Endothelial cell of umbilical vein (primary cell): ENCODE results near the gene YY2.

Experiments
- MYC ChIP-seq: IDR thresholded peaks from one replicate; pipeline ENCODE4 v1.6.1; 2011; ENCODE audit warnings: mild to moderate bottlenecking, low read depth, low read length
- POLR2A ChIP-seq: IDR thresholded peaks from 2 replicates; pipeline ENCODE4 v1.6.1; 2012; ENCODE audit warnings: low read depth, mild to moderate bottlenecking, control low read depth, low read length
- POLR2AphosphoS5 ChIP-seq: IDR thresholded peaks from 2 replicates; pipeline ENCODE4 v1.6.1; 2012; ENCODE audit warnings: low read depth, mild to moderate bottlenecking, control low read depth, low read length, moderate library complexity; ENCODE audit not compliant: insufficient read depth
- TF ChIP-seq, protein P1 (sequence below), 2 donors: IDR thresholded peaks; 1 replicate in 1 of 2; 2 replicates in 1 of 2; pipeline ENCODE4 v1.5.1; 2011; ENCODE audit warnings: low read length in 2 of 2, mild to moderate bottlenecking in 2 of 2, moderate library complexity in 2 of 2, control low read depth in 1 of 2, inconsistent platforms in 1 of 2, low read depth in 1 of 2; ENCODE audit not compliant: insufficient read depth in 1 of 2; ENCODE audit errors: extremely low read depth in 1 of 2
- TF ChIP-seq, protein P2 (sequence below): IDR thresholded peaks from 2 replicates; pipeline ENCODE4 v1.6.1; 2011; ENCODE audit not compliant: insufficient read depth, insufficient read length

- TF ChIP-seq POLR2A (no peak), POLR2AphosphoS5 (no peak), MYC (no peak)
- TF ChIP-seq, protein P1, sequence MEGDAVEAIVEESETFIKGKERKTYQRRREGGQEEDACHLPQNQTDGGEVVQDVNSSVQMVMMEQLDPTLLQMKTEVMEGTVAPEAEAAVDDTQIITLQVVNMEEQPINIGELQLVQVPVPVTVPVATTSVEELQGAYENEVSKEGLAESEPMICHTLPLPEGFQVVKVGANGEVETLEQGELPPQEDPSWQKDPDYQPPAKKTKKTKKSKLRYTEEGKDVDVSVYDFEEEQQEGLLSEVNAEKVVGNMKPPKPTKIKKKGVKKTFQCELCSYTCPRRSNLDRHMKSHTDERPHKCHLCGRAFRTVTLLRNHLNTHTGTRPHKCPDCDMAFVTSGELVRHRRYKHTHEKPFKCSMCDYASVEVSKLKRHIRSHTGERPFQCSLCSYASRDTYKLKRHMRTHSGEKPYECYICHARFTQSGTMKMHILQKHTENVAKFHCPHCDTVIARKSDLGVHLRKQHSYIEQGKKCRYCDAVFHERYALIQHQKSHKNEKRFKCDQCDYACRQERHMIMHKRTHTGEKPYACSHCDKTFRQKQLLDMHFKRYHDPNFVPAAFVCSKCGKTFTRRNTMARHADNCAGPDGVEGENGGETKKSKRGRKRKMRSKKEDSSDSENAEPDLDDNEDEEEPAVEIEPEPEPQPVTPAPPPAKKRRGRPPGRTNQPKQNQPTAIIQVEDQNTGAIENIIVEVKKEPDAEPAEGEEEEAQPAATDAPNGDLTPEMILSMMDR (IDR thresholded peaks at IDR 0.05; ENCODE audit: extremely low read depth in 1 of 2, insufficient read depth in 1 of 2, low read depth in 1 of 2, low read length in 2 of 2): no peak
- TF ChIP-seq, protein P2, sequence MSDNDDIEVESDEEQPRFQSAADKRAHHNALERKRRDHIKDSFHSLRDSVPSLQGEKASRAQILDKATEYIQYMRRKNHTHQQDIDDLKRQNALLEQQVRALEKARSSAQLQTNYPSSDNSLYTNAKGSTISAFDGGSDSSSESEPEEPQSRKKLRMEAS: no peak
Measured at GRCh38 chrX:21847342-21847741, 8.4 kb upstream of the YY2 start.
